Activated CD8-positive, alpha-beta T cell treated with anti-CD3 and anti-CD28 coated beads for 36 hours (primary cell): ENCODE results near the gene BAZ2A. TPM values are rescaled to one million over a fixed set of nuclear protein-coding genes. Genes with fewer than 3 reads are reported as not detected.

ENCODE experiments used
- ATAC-seq: fragments of 200-7000 bp; cut with Tn5 transposase; one replicate; pipeline ENCODE4 v1.10.0; 2021; ENCODE audit warnings: mild to moderate bottlenecking, moderate library complexity
- CTCF ChIA-PET: fragments of 350-600 bp; sonication (Branson Sonifier 250); formaldehyde crosslinking; loops from one replicate; lab custom pipeline; 2021; ENCODE audit warnings: antibody characterized with exemption; lab: Charles Lee
- POLR2A ChIA-PET: fragments of 350-600 bp; sonication (Branson Sonifier 250); formaldehyde crosslinking; loops from one replicate; lab custom pipeline; 2021; ENCODE audit warnings: antibody characterized with exemption; lab: Charles Lee
- DNase-seq: peaks from one replicate; pipeline ENCODE4 v3.0.0-alpha.2; 2020
- H3K27ac Mint-ChIP-seq: one replicate; pipeline ENCODE4 v1.8.0; 2021; ENCODE audit warnings: mild to moderate bottlenecking, mixed read lengths
- H3K27me3 Mint-ChIP-seq: one replicate; pipeline ENCODE4 v1.8.0; 2021; ENCODE audit warnings: mixed read lengths
- H3K36me3 Mint-ChIP-seq: one replicate; pipeline ENCODE4 v1.8.0; 2021; ENCODE audit warnings: low read depth, mixed read lengths
- H3K4me1 Mint-ChIP-seq: one replicate; pipeline ENCODE4 v1.8.0; 2021; ENCODE audit warnings: low read depth, mixed read lengths
- H3K4me3 Mint-ChIP-seq: one replicate; pipeline ENCODE4 v1.8.0; 2021; ENCODE audit warnings: mild to moderate bottlenecking, moderate library complexity, mixed read lengths
- H3K9me3 Mint-ChIP-seq: one replicate; pipeline ENCODE4 v1.8.0; 2021; ENCODE audit warnings: mixed read lengths
- intact Hi-C: fragments of 100-400 bp; cut with micrococcal nuclease; formaldehyde crosslinking; loops from one replicate; pipeline ENCODE4 v1.10.0; 2022
- total RNA-seq, 2 experiments: library from RNA; stranded (reverse); gene quantifications; one replicate each; pipeline ENCODE4 v1.2.3, GENCODE V29; 2021
- TF ChIP-seq, protein P1 (sequence below): fragments of 200-600 bp; IDR thresholded peaks from one replicate; pipeline ENCODE4 v1.8.0; 2022; ENCODE audit warnings: antibody characterized with exemption, mild to moderate bottlenecking

Gene BAZ2A
- total RNA-seq, 2 experiments from 2014 or later, result 80.1 to 89.3 TPM

DNA sequence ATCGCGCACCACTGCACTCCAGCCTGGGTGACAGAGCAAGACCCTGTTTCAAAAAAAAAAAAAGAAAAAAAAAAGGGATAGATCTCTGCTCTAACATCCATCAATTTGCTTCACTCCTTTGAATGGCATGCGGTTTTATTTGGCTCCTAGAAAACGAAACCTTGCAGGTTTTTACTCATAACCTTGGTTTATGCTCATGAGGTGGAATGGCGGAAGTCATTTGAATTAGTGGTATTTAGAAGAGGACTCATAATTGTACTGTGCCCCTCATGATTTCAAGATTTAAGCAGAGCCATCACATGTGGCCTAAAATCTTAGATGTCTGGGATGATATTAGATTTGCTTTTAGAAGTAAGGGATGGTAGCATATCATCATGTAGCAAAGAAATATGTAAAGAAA is 79.1 kb downstream of the BAZ2A start:
- Mint-ChIP-seq H3K4me1 (no peaks in the 10 kb centered on the region), H3K27ac (no peak overlapping the region), H3K9me3 (no peaks in the 10 kb centered on the region), H3K27me3 (no peaks in the 10 kb centered on the region), H3K36me3 (no peaks in the 10 kb centered on the region), H3K4me3 (no peak overlapping the region)
- POLR2A ChIA-PET, result no interaction called here
- TF ChIP-seq, protein P1, sequence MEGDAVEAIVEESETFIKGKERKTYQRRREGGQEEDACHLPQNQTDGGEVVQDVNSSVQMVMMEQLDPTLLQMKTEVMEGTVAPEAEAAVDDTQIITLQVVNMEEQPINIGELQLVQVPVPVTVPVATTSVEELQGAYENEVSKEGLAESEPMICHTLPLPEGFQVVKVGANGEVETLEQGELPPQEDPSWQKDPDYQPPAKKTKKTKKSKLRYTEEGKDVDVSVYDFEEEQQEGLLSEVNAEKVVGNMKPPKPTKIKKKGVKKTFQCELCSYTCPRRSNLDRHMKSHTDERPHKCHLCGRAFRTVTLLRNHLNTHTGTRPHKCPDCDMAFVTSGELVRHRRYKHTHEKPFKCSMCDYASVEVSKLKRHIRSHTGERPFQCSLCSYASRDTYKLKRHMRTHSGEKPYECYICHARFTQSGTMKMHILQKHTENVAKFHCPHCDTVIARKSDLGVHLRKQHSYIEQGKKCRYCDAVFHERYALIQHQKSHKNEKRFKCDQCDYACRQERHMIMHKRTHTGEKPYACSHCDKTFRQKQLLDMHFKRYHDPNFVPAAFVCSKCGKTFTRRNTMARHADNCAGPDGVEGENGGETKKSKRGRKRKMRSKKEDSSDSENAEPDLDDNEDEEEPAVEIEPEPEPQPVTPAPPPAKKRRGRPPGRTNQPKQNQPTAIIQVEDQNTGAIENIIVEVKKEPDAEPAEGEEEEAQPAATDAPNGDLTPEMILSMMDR, result no peak
- intact Hi-C loops, result no loop called here
- ATAC-seq, result no peak
- CTCF ChIA-PET, result interaction anchor here (1.4 kb wide), 1 partner anchor 38 kb away, joined by 3 read pairs; no protein-coding TSS in a partner anchor
- no peak for DNase-seq

DNA sequence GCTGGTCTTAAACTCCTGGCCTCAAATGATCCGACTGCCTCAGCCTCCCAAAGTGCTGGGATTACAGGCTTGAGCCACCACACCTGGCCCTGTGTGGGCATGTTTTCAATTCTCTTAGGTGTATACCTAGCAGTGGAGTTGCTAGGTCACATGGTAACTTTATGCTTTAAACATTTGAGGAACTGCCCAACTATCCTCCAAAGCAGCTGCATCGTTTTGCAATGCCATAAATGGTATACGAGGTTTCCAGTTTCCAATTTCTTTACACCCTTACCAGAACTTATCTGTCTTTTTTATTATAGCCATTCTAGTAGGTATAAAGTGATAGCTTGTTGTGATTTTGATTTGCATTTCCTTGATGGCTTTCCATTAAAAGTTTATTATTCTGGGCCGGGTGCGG is 83.4 kb downstream of the BAZ2A start:
- ATAC-seq, result no peak
- POLR2A ChIA-PET, result no interaction called here
- Mint-ChIP-seq H3K4me3 (no peak overlapping the region), H3K4me1 (no peaks in the 10 kb centered on the region), H3K27me3 (no peaks in the 10 kb centered on the region), H3K36me3 (no peaks in the 10 kb centered on the region), H3K27ac (no peak overlapping the region), H3K9me3 (no peaks in the 10 kb centered on the region)
- CTCF ChIA-PET, result interaction anchor here (1.2 kb wide), 1 partner anchor 33 kb away, joined by 4 read pairs; no protein-coding TSS in a partner anchor
- TF ChIP-seq, protein P1, result no peak
- DNase-seq, result no peak
- intact Hi-C loops, result no loop called here

Other genes starting within 250 kb of the BAZ2A start
- 10 to 100 TPM; 48.7 to 49.2 TPM for gene TIMELESS, start 180.9 kb downstream of the BAZ2A start, total RNA-seq
- not detected for gene MIP, start 175.7 kb downstream of the BAZ2A start, total RNA-seq
- gene SPRYD4, start 161.7 kb downstream of the BAZ2A start, total RNA-seq, result 1 to 10 TPM; 3.2 to 3.3 TPM
- gene GLS2, start 142.2 kb downstream of the BAZ2A start, total RNA-seq, result 1 to 10 TPM; 5.2 to 7.3 TPM
- gene RBMS2, start 108.5 kb downstream of the BAZ2A start, total RNA-seq, result 1 to 10 TPM; 2.8 to 3.1 TPM
- 100 to 1,000 TPM; 859 to 869 TPM for gene ATP5F1B, start 15.7 kb upstream of the BAZ2A start, total RNA-seq
- gene PTGES3, start 58.0 kb upstream of the BAZ2A start, total RNA-seq, result 100 to 1,000 TPM; 381 to 406 TPM
- 1,000 to 10,000 TPM; 1,203 to 1,221 TPM for gene NACA, start 95.0 kb upstream of the BAZ2A start, total RNA-seq
- gene PRIM1, start 122.0 kb upstream of the BAZ2A start, total RNA-seq, result 10 to 100 TPM; 80.3 to 86.7 TPM
- gene HSD17B6, start 133.0 kb upstream of the BAZ2A start, total RNA-seq, result 1 to 10 TPM in 1 of 2 experiments, under 1 TPM in 1; 0.81 to 1.8 TPM